Thymus (tissue), 11 donors: ENCODE measurements around the gene SIPA1L3. TPM values are rescaled to one million over a fixed set of nuclear protein-coding genes. Genes with fewer than 3 reads are reported as not detected.

Experiments used
- DNase-seq, 9 donors: peaks; one replicate each; pipeline ENCODE4 v3.0.0-alpha.2; 2013; ENCODE audit warnings: low spot score in 9 of 9, low read depth in 6 of 9, missing footprints in 1 of 9
- H3K27ac ChIP-seq, 2 donors: one replicate each; pipeline ENCODE4 v1.5.1; 2013; ENCODE audit warnings: control low read depth in 1 of 2, low read depth in 1 of 2, low read length in 1 of 2, mild to moderate bottlenecking in 1 of 2, moderate library complexity in 1 of 2
- H3K27me3 ChIP-seq, 2 donors: one replicate each; pipeline ENCODE4 v1.5.1; 2013; ENCODE audit warnings: low read length in 1 of 2; ENCODE audit not compliant: control insufficient read depth in 2 of 2, insufficient read depth in 1 of 2
- H3K36me3 ChIP-seq, 2 donors: one replicate each; pipeline ENCODE4 v1.5.1; 2013; ENCODE audit warnings: low read length in 1 of 2, mild to moderate bottlenecking in 1 of 2, moderate library complexity in 1 of 2; ENCODE audit not compliant: control insufficient read depth in 2 of 2, insufficient read depth in 2 of 2
- H3K4me1 ChIP-seq, 2 donors: one replicate each; pipeline ENCODE4 v1.5.1; 2013; ENCODE audit warnings: low read length in 2 of 2; ENCODE audit not compliant: control insufficient read depth in 2 of 2, insufficient read depth in 2 of 2
- H3K4me3 ChIP-seq, 2 donors: one replicate each; pipeline ENCODE4 v1.5.1; 2013; ENCODE audit warnings: low read length in 2 of 2, control low read depth in 1 of 2, mild to moderate bottlenecking in 1 of 2
- H3K9me3 ChIP-seq, 2 donors: one replicate each; pipeline ENCODE4 v1.5.1; 2013; ENCODE audit warnings: low read length in 1 of 2, mild to moderate bottlenecking in 1 of 2; ENCODE audit not compliant: control insufficient read depth in 2 of 2, insufficient read depth in 1 of 2
- WGBS: extraction: QIAGEN DNeasy Blood & Tissue Kit; methylation state at CpG from one replicate; pipeline ENCODE4 v1.1.7; 2013; 5-methylcytosine and 5-hydroxymethylcytosine counted together
- polyA plus RNA-seq: library from polyadenylated mRNA; stranded (reverse); fragments of 200-250 nt; gene quantifications from one replicate; pipeline ENCODE4 v1.2.3, GENCODE V29; 2013
- total RNA-seq: library from RNA; stranded (reverse); fragments of 120-200 nt; gene quantifications from one replicate; pipeline ENCODE4 v1.2.4, GENCODE V29; 2013
- donor health status: healthy.

Gene SIPA1L3
- total and polyA plus RNA-seq, 2 donors = 5.0 to 6.0 TPM

GRCh38 chr19:38095411-38096308 lies 188.7 kb downstream of the SIPA1L3 start:
- Histone ChIP-seq H3K27me3 (no peaks in the 10 kb centered on the region), H3K36me3 (peaks cover 11% of the 10 kb centered on the region in 2 donors), H3K4me1 (no peaks in the 10 kb centered on the region), H3K27ac (no peak overlapping the region), H3K4me3 (no peak overlapping the region), H3K9me3 (peaks cover 4 to 12% of the 10 kb centered on the region in 2 donors)
- 70% methylated on average over 17 of the region's 17 CpGs for WGBS
- peak; percentile 11 to 71 (median 44) for DNase-seq

- H3K36me3 ChIP-seq = peaks cover 11 to 29% of the 10 kb centered on the region in 2 donors
- H3K4me3 ChIP-seq = no peak overlapping the region
- H3K27ac ChIP-seq = no peak overlapping the region
- DNase-seq = no peak
- H3K27me3 ChIP-seq = no peaks in the 10 kb centered on the region
- H3K4me1 ChIP-seq = no peaks in the 10 kb centered on the region
- WGBS = 99% methylated on average over 8 of the region's 8 CpGs
- H3K9me3 ChIP-seq = peaks cover 4 to 12% of the 10 kb centered on the region in 2 donors
Measured at GRCh38 chr19:38099966-38100365, 193.0 kb downstream of the SIPA1L3 start.

- no peak overlapping the region for H3K4me3 ChIP-seq
- peaks cover 4 to 12% of the 10 kb centered on the region in 2 donors for H3K9me3 ChIP-seq
- H3K36me3 ChIP-seq = peaks cover 11 to 33% of the 10 kb centered on the region in 2 donors
- no peak for DNase-seq
- H3K4me1 ChIP-seq = no peaks in the 10 kb centered on the region
- 97% methylated on average over 8 of the region's 8 CpGs for WGBS
- no peaks in the 10 kb centered on the region for H3K27me3 ChIP-seq
- H3K27ac ChIP-seq = no peak overlapping the region
Measured at GRCh38 chr19:38100589-38100988, 193.6 kb downstream of the SIPA1L3 start.

GRCh38 chr19:38101723-38102122 lies 194.7 kb downstream of the SIPA1L3 start:
- no peaks in the 10 kb centered on the region for H3K27me3 ChIP-seq
- H3K36me3 ChIP-seq = peaks cover 13 to 42% of the 10 kb centered on the region in 2 donors
- H3K27ac ChIP-seq = no peak overlapping the region
- no peak overlapping the region for H3K4me3 ChIP-seq
- H3K9me3 ChIP-seq = peaks cover 4 to 12% of the 10 kb centered on the region in 2 donors
- DNase-seq = no peak
- no peaks in the 10 kb centered on the region for H3K4me1 ChIP-seq
- WGBS = 98% methylated on average over 10 of the region's 10 CpGs

GRCh38 chr19:38105574-38105973 lies 198.6 kb downstream of the SIPA1L3 start:
- Histone ChIP-seq H3K27me3 (no peaks in the 10 kb centered on the region), H3K27ac (no peak overlapping the region), H3K4me3 (no peak overlapping the region), H3K4me1 (no peaks in the 10 kb centered on the region), H3K9me3 (no peaks in the 10 kb centered on the region), H3K36me3 (peaks cover 6 to 53% of the 10 kb centered on the region in 2 donors)
- 96% methylated on average over 4 of the region's 4 CpGs for WGBS
- no peak for DNase-seq

- Histone ChIP-seq H3K27me3 (no peaks in the 10 kb centered on the region), H3K36me3 (peaks cover 8 to 50% of the 10 kb centered on the region in 2 donors), H3K27ac (no peak overlapping the region), H3K9me3 (no peaks in the 10 kb centered on the region), H3K4me3 (no peak overlapping the region), H3K4me1 (no peaks in the 10 kb centered on the region)
- DNase-seq = no peak
- WGBS = over 99% methylated on average over 4 of the region's 4 CpGs
Measured at GRCh38 chr19:38107129-38107528, 200.1 kb downstream of the SIPA1L3 start.

DNA sequence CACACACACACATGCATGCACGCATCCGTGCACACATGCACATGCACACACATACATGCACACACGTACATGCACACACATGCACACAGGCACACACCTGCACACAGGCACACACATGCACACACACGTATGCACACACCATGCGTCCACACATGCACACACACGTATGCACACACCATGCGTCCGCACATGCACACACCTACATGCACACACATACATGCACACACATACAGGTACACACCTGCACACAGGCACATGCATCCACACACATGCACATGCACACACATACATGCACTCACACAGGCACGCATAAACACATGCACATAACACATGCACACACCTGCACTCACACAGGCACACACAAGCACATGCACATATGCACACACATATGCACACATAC lies 204.9 kb downstream of the SIPA1L3 start:
- H3K27me3 ChIP-seq = no peaks in the 10 kb centered on the region
- 99% methylated on average over 9 of the region's 9 CpGs for WGBS
- H3K27ac ChIP-seq = no peak overlapping the region
- H3K4me3 ChIP-seq = no peak overlapping the region
- H3K9me3 ChIP-seq = no peaks in the 10 kb centered on the region
- H3K4me1 ChIP-seq = peaks cover 0 to 9% of the 10 kb centered on the region in 2 donors
- H3K36me3 ChIP-seq = peaks cover 5 to 35% of the 10 kb centered on the region in 2 donors
- DNase-seq = no peak

DNA sequence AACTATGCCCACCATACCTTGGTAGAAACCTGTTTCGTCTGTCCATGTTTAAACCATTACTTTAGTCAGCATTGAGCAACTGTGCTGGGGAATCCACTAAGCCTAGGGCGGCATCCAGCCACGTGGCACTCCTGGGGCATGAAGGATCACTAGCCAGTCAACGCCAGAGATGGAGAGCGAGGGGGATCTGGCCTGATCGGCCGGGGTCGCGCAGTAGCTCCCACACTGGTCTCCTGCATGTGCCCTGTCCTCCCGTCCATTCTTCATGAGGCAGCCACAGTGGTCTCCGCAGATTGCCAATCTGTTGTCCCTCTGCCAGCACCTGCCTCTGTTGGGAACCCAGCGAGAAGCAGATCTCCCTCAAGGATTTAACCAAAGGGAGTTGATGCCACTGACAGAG lies 207.6 kb downstream of the SIPA1L3 start:
- Histone ChIP-seq H3K27me3 (no peaks in the 10 kb centered on the region), H3K9me3 (no peaks in the 10 kb centered on the region), H3K4me3 (no peak overlapping the region), H3K27ac (no peak overlapping the region), H3K4me1 (peaks cover 0 to 9% of the 10 kb centered on the region in 2 donors), H3K36me3 (peaks cover 8 to 24% of the 10 kb centered on the region in 2 donors)
- WGBS = 99% methylated on average over 12 of the region's 12 CpGs
- DNase-seq = no peak

- Histone ChIP-seq H3K4me1 (peaks cover 0 to 9% of the 10 kb centered on the region in 2 donors), H3K27ac (no peak overlapping the region), H3K36me3 (peaks cover 11 to 25% of the 10 kb centered on the region in 2 donors), H3K27me3 (no peaks in the 10 kb centered on the region), H3K9me3 (no peaks in the 10 kb centered on the region), H3K4me3 (no peak overlapping the region)
- DNase-seq = peak in 1 of 9 donors; percentile 30
- WGBS = 37% methylated on average over 4 of the region's 4 CpGs
Measured at GRCh38 chr19:38115271-38115802, 208.3 kb downstream of the SIPA1L3 start.
